HG03521 (cell line): ENCODE measurements around the gene CYP3A4.
"Not testable (repeated sequence)": the region's sequence is repeated elsewhere in the genome, so short reads cannot be mapped to it uniquely, and the experiment has no call there.

Experiments
- ATAC-seq: cut with Tn5 transposase; IDR thresholded peaks from one replicate; pipeline ENCODE4 v1.9.1; 2021; ENCODE audit warnings: mild to moderate bottlenecking, moderate library complexity; ENCODE audit not compliant: unreplicated experiment

CYP3A4 gene

DNA sequence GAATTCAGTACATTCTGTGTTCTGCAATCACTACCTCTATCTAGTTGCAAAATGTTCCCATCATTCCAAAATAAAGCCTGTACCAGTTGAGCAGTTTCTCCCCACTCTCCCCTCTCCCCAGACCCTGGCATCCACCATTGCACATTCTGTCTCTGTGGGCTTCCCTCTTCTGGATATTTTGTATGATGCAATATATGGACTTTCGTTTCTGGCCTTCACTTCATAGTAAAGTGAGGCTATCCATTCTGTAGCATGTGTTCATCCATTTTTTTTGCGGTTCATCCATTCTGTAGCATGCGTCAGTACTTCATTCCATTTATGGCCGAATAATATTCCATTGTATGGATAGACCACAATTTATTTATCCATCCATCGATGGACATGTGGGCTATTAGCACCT, 9.5 kb upstream of the CYP3A4 start:
- ATAC-seq = no peak

GRCh38 chr7:99792967-99793366, 9.0 kb upstream of the CYP3A4 start:
- ATAC-seq = no peak

DNA sequence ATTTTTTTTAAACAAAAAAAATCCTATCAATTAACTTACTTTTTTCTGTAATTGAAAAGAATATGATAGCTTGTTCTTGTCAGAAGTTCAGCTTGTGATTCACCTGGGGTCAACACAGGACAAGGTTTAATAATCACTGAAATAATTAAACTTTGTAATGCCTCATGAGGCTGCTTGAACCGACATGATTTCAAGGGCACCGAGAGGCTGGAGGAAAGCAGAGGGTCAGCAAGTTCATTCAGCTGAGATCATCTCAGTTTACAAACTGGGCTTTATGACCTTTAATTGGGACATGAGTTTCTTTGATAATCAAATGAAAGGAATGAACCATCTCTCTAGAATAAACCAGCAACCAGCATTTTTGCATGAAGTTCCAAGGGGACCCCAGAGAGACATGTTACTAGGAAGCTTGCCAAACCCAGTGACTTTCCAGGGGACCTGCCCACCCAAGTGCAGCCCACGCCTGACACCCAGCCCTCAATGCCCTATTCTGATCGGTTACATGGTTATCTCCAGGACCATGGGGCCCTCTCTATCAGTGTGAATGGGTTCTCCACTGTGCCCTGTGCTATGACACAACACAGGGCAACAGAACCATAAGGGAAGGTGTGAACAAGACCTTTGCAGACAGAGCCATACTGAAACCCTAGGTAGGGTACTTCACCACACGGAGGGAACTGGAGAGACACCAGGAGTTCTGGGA, 7.8 kb upstream of the CYP3A4 start:
- ATAC-seq = no peak

- no peak for ATAC-seq
Measured at GRCh38 chr7:99791021-99791420, 7.0 kb upstream of the CYP3A4 start.

DNA sequence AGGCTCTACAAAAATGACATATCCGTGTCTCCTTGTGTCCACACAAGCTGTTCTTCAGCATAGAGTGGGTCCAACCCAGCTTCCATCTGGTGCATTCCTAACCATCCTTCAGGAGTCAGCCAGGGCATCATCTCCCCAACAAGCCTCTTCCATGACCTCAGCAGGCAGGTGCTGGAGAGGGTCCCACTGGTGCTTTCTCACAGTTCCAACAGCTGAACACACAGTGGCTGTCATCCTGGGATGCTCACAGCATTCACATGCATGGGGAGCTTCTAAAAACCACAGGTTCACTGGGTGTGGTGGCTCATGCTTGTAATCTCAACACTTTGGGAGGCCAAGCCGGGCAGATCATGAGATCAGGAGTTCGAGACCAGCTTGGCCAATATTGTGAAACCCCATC, 6.4 kb upstream of the CYP3A4 start:
- ATAC-seq = no peak

GRCh38 chr7:99789441-99790070, 5.6 kb upstream of the CYP3A4 start:
- no peak for ATAC-seq

GRCh38 chr7:99788554-99788953, 4.6 kb upstream of the CYP3A4 start:
- ATAC-seq = no peak

DNA sequence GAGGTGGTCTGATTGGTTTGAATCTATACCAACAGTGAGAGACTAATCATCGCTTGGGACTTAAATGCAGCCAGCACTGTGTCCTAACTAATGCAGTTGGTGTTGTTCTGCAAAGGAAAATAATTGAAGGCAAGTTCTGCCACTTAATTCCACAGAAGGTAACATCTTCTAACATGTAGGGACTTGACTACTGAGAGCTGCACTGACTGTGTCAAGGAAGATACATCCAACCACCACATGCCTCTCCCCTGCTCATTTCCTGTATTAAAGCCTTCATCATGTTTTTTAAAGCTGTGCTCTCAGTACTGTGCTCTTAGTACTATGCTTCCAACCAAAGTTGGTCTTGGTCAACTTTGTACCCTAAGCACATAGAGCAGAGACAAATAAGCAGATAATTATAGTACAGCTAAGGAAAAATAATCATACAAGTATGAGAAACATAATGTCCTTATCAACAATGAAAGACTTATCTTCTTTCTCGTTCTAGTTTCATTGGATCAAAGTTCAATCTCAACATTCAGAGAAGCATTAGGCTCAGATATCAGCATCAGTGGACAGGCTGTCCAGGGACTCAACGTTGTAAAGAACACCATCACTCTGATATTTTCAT, 2.8 kb upstream of the CYP3A4 start:
- ATAC-seq = no peak

DNA sequence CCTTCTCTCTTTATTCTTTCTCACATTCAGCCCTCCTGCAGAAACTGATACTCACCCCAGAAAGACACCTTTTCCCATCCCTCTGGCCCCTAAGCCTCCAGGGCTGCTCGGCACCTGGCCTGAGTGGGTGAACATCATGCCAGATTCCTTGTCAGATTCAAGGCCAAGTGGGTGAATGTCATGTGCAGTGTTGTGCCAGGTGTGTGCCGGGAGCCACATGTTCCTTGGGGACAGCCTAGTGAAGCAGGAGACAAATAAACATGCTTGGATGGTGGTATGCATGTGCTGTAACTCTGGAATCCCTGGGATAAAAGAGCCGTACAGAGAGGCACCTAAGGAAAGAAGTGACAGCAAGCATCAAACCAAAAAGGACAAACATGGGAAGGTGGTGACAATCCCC, 1.7 kb upstream of the CYP3A4 start:
- ATAC-seq = not testable (repeated sequence)

DNA sequence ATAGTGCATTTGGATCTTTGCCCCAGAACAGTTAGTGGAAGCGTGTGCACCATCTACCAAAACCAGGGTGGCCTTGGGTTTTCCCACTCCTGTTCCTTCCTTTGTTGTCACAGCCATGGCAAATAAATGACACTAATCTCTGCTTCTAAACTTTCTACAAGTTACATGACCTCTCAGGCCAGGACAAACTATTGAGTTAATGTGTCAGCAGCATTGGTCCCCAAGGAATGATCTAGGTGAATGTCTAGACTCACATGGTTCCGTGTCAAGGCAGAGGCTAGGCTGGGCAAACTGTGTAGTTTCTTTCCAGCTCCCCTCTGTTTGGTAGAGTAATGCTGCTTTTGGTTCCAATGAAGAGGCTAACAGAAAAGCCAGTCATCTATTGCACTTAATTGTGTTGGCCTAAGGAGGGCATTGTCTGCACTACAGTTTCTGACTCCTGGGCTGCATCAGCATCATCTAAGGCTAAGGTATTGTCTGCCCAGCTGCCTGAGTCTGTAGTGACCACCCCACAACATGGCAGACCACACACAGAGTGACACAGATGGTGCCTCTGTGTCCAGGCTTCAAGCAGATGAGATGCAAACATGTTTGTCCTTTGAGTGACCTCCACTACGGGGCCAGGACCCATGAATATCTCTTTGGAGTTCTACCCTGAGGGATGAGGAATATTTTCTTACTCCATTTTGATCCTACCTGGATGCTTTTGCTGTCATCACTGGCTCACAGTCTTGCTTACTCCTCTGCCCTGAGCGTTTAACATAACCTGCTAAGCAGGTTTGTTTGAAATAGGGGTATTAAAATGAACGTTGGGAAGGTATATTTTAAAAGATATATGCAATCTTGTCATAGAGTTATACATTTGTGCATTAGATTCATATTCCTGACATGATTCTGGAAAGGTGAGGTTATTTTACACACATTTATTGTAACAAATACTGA, 1.7 kb downstream of the CYP3A4 start:
- ATAC-seq = no peak

- ATAC-seq = no peak
Measured at GRCh38 chr7:99780588-99780987, 3.4 kb downstream of the CYP3A4 start.

DNA sequence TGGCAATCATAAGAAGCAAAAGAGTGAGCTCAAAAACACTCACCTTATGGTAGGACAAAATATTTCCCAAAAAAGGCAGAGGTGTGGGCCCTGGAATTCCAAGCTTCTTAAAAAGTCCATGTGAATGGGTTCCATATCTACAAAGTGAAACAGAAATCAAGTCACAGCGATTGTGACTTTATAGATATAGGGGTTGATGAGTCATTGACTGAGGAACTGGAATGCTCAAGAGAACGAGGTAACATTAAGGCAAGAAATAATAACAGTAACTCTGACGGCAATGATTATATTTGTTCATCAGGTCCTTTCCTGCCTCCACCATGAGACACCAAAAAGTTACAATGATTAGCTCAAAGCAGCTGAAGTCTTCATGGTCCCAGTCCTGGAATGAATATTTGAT, 4.0 kb downstream of the CYP3A4 start:
- no peak for ATAC-seq

DNA sequence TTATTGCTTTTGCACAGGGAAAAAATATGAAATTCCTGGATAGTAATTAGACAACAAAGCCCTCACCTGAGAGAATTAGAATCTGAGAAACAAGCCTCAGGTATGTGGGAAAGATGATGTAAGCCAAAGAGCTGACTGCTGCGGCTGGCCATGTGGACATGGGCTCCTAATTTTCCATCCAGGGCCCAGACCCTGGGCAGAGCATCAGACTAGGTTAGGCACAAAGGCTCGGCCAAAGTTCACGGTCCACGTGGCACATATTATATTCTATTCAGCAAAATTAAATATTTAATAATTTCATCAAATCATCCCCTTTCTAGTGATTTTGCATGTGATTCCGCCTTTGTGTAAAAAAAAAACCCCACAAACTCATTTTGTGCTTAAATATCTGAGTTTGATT, 5.1 kb downstream of the CYP3A4 start:
- ATAC-seq = no peak

- not testable (repeated sequence) for ATAC-seq
Measured at GRCh38 chr7:99773395-99773794, 10.6 kb downstream of the CYP3A4 start.

DNA sequence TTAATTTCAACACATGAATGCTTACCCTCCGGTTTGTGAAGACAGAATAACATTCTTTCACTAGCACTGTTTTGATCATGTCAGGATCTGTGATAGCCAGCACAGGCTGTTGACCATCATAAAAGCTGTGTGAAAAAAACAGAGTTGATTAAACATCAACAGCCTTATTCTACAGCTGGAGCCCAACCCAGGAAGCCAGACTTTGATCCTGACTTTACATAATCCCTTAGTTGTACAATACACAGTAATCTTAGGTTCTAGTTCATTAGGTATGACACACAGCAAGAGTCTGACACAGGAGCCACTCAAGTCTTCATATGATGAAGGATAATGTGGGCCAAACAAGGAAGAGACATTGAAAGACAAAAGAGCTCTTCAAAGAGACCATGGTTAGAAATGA, 11.4 kb downstream of the CYP3A4 start:
- no peak for ATAC-seq

GRCh38 chr7:99769494-99769893, 14.5 kb downstream of the CYP3A4 start:
- not testable (repeated sequence) for ATAC-seq

DNA sequence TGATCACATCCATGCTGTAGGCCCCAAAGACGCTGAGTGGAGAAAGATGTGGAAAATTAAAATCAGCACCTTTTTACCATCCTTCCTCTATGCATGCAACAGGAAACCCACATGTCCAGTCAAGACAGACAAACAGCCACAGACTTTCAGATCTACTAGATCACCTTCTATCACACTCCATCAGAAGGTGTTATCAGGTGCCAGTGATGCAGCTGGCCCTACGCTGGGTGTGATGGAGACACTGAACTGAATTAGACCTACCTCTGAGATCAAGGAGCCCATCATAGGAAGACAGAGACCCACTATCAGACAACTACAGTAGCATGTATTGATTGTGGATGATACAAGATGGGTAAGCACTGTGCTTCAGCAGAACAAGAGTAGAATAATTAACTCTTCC, 15.5 kb downstream of the CYP3A4 start:
- ATAC-seq = no peak

DNA sequence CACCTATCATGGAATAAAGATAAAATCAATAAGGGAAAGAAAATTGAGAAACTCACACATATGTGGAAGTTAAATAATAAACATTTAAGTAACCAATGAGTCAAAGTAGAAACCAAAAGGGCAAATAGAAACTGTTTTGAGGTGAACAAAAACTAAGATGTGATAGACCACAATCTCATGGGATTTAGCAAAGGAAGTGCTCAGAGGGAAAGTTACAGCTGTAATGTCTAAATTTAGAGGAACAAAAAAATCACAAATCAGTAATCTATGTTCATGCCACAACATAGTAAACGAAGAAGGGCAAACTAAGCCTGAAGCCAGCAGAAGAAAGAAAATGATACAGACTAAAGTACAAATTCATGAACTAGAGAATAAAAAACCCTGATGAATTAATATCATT, 16.3 kb downstream of the CYP3A4 start:
- ATAC-seq = peak; percentile 67

- ATAC-seq = no peak
Measured at GRCh38 chr7:99766484-99767099, 17.4 kb downstream of the CYP3A4 start.

GRCh38 chr7:99764478-99764877, 19.5 kb downstream of the CYP3A4 start:
- no peak for ATAC-seq
